SW480 (cell line): ENCODE measurements around the gene XYLT1.

Source experiments
- DNase-seq: peaks from one replicate; pipeline ENCODE4 v3.0.0-alpha.2; 2016; ENCODE audit warnings: low spot score

XYLT1 gene

DNA sequence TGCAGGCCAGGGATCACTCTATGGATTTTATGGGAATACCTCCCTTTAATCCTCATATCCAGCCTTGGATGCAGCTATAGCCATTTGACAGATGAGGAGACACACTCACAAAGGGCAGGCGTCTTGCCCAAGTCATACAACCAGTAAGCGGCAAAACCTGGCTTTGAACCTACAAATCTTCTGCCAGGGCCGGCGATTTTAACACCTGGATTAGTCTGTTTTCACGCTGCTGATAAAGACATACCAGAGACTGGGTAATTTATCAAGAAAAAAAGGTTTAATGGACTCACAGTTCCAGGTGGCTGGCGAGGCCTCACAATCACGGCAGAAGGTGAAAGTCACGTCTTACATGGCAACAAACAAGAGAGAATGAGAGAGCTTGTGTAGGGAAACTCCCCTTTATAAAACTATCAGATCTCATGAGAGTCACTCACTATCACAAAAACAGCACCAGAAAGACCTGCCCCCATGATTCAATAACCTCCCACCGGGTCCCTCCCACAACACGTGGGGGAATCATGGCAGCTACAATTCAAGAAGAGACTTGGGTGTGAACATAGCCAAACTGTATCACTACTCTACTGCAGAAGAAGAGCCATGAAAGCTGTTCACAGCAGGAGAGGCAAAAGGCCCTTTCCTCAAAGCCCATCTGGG is 67.5 kb downstream of the XYLT1 start:
- no peak for DNase-seq

DNA sequence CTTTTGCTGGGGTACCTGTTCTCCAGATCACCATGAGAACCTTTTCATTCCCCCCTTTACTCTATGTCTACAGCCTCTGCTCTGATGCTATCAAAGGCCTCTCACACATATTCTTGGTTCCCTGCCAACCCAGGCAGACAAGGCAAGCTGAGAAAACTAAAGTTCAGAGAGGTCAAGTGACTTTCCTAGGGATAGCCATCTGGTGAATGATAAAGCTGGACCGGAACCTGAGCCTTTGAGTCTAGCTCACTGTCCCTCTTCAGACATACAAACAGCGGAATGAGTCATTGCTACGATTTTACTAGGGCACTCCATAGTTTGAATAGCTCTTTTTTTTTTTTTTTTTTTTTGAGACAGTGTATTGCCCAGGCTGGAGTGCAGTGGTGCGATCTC is 73.3 kb downstream of the XYLT1 start:
- DNase-seq, result no peak

DNA sequence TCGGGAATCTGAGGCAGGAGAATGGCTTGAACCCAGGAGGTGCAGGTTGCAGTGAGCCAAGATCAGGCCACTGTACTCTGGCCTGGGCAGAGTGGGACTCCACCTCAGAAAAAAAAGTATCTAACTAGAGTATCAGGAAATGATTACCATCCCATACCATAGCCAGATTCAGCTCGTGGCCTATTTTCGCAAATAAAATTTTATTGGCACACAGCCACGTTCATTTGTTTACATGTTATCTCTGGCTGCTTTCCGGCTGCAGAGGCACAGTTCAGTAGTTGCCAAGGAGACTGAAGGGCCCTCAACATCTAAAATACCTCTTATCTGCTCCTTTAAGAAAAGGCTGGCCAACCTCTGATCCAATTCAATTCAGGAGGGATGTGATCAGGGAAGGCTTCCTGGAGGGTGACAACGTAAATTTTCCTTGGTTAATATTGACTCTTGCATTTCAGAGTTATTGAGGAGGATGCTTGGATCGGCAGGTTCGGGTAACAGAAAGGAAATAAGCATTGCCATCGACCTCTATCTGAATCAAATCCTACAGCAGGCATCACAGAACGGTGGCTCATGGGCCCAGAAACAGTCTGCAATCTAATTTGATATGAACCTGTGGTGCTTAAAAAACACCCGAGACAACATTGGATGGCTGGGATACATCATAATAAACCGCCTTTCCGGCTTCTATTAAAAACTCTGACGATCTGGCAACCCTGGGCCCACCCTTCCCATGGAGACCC is 73.8 kb downstream of the XYLT1 start:
- no peak for DNase-seq

DNA sequence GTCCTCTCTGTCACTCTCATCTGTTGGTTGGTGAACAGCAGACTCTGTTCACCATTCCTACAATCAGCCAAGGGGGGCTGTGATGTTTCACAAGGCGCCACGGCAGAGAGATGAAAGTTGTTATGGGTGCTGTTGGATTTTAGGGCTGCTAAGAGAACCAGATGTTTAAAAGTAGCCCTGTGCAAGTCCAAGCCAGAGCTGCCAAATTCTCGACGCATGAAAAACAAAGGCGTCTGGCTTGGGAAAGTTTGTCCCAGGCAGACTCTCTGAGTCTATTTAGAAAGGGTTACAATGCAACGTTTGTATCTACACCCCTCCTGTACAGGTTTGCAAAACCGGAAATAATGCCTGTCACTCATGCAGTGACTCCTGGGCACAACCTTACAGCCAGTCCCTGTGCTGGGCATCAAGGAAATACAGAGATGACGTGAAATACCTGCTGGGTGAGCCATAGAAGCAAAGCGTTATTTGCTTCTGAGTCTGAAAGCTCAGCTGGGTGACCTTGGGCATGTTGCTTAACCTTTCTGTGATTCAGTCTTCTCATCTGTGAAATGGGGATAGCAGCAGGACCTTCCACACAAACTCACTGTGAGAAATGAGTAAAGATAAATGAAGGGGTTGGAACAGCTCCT is 74.8 kb downstream of the XYLT1 start:
- no peak for DNase-seq

DNA sequence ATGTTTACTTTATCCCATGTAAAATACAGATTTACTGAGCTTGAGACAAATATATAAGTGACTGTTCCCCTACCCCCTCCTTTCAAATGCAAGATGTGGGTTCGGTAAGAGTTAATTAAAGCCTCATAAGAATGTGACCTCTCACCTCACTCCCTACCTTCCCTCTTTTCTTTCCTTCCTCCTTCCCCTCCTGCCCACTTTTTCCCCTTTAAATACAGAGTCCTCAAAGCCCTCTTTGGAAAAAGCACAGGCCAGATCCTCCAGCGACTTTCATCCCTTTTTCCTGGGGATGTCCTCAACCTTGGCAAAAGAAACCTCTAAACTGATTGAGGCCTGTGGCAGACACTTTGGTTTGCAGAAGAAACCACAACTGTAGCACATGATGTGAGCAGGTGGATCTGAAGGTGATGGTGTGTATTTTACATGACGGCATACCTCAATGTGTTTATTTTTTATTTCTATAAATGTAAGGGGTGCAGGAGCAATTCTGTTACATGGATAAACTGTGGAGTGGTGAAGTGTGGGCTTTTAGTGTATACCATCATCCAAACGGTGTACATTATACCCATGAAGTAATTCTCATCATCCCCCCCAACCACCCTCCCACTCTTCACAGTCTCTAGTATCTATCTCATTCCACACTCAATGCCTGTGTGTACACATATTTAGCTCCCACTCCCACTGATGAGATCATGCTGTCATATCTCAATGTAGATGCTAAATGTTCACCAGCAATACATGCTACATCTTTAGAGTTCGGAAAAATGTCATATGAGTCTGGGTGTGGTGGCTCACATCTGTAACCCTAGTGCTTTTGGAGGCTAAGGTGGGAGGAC is 77.7 kb downstream of the XYLT1 start:
- no peak for DNase-seq

DNA sequence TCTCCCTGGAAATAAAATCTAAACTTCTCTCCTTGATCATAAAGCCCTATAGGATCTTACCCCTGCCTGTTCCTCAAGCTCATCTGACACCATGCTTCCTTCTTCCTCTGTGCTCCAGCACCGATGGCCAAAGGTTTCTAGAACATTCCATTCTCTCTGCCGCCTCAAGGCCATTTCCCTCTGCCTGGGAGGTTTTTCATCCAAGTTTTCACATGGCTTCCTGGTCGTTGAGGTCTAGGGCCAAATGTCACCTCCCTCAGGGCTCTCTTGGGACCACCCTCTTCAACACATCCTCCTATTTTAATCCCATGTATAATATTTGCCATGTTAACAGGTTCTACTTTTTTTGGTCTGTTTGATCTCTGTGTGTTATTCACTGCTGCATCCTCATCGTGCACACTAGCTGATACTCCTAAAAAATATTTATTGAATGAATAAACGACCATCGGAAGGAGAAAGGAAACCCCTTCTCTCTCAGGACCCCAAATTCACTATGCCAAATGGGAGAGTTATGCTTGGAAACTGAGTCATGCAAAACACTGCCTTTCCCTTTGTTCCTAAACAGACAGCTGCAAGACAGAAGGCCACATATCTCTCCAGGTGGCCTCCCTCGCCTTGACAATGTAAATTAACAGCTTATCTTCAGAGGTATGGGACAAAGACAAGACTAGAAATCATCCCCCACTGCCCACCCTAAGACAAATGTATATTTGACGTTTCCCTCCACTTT is 78.5 kb downstream of the XYLT1 start:
- DNase-seq, result no peak

DNA sequence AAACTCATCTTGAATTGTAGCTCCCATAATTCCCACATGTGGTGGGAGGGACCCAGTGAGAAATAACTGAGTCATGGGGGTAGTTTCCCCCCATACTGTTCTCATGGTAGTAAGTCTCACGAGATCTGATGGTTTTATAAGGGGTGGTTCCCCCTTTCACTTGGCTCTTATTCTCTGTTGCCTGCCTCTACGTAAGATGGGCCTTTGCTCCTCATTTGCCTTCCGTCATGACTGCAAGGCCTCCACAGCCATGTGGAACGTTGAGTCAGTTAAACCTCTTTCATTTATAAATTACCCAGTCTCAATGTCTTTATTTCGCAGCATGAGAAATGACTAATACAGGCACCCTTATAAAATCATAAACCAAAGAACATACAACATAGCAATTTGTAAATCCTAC is 79.0 kb downstream of the XYLT1 start:
- no peak for DNase-seq

DNA sequence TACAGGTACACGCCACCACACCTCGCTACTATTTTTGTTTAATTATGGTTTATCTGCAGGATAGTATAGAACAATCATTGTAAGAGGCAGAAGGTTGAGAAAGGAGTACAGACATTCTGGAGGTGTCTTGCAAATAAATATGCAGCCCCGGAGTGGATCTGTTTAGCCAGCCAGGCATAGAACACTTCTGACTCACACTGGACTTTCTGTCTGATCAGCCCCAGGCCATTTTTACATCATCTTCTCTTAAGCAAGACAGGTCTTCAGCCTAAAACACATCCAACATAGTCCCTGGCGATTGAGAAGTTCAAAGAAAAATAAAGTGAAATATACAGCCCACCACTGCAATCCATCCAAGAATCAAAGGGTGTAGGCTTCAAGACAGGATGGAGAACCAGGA is 81.4 kb downstream of the XYLT1 start:
- no peak for DNase-seq

DNA sequence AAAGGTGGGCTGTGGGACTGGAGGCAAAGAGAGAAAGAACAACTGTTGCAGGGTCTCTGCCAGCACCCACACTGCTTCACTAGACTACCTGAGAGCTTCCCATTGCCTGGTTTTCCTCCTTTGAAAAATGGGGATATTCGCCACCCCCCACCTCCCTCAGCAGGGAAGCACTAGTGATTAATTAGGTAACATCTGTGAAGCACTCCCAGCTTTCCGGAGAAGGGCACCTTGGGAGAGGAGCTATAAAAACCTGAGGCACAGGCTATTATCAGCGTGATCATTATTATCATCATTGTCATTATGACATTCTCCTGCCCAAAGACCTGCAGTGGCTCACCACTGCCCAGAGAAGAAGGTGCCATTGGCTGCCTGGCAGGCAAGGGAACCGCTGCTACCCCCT is 83.5 kb downstream of the XYLT1 start:
- no peak for DNase-seq

DNA sequence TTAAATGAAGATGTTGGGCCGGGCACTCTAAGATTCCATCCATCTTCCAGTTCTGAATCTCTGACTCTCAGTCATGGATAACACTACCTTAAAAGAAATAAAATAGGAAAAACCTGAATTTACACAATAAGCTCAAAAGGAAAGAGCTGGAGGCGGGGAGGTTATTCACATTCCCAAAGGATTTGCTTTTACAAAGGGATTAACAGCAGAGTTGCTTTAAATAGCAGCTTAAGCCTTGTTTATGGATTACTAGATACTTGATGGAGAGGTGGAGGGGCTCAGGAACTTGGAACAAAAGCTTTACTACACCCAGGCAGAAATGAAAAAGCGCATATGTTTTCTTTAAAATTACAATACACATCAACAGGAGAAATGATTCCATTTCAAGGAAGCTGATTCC is 84.5 kb downstream of the XYLT1 start:
- DNase-seq, result no peak

DNA sequence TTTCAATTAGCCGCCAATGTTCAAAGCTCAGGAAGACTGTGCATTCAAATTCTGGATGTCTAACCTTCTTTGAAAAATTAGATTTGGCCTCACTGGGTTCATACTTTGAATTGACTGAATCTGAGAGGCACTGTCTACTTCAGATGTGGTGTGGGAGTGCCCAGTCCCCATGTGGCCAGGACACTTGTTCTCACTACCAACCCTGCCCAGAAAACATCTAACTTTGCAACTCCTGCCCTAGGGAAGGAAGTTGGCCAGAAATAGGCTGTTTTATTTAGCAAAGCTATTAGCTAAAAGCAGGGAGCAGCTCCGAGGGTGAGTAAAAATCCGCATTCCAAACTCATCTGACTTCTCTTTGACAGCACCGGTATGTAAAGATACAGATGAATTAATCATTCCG is 86.3 kb downstream of the XYLT1 start:
- DNase-seq, result no peak

DNA sequence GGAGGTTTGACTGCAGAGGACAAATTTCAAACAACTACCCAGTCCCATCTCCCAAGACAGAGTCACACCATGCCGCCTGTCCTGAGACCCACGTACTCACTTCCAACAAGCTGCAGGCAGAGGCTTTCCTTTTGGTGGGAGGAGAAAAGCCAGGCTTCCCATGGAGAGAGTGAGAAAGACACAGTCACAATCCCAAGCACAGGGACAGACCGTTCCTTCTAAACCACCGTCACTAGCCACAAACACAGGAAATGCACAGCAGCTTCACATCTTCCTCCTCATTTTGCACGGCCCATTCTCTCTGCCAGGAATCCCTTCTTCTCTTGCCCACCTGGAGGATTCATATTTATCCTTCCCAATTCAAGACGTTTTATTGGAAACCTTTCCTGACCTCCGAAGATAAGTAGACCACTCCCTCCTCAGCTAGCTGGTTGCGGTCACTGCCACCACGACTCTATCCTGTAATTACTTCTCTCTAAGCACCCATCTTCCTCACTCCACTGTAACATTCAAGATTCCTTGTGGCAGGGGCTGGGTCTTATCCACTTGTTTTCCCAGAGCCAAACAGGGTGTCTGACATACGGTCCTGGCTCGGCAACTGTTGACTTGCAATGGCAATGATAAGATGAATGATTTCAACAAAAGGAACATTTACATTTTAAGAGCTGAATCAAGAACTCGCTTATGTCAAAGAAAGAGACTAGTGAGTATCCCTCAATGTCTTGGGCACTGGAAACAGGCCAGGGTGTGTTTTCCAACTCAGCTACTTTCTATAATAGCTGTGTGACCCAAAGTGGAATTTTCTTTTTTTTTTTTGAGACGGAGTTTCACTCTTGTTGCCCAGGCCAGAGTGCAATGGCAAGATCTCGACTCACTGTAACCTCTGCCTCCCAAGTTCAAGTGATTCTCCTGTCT is 87.6 kb downstream of the XYLT1 start:
- DNase-seq, result no peak

DNA sequence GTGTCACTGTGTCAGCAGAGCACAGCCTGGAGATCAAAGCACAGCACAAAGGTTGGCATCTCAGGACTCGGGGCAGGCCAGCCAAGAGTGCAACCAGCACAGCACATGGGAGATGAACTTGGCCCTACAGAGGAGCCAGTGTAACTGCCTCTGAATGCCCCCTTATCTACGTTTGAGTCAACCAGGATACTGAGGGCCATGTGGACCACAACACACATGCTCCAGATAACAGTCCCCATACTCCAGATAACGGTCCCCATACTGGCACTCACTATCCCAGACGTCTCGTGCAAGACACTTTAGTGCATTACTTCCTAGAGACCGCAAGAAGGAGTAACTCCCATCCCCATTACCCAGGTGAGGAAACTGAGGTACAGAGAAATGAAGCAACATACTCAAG is 88.2 kb downstream of the XYLT1 start:
- no peak for DNase-seq

DNA sequence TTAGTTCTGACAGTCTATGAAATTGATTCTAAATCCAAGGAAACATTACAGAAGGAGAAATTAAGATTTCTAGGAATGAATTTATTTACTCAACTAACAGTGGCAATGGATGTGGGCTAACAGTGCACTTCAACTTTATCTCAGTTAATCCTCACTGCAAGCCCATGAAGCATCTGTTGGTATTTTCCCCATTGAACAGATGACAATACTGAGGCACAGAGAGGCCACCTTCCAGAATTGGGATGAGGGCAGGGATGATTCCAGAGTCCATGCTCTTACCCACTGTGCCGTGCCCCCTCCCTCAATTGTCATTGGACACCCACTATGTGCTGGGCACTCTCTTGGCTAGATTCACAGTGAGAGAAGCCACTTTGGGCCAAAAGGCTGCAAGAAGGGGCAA is 89.0 kb downstream of the XYLT1 start:
- no peak for DNase-seq

DNA sequence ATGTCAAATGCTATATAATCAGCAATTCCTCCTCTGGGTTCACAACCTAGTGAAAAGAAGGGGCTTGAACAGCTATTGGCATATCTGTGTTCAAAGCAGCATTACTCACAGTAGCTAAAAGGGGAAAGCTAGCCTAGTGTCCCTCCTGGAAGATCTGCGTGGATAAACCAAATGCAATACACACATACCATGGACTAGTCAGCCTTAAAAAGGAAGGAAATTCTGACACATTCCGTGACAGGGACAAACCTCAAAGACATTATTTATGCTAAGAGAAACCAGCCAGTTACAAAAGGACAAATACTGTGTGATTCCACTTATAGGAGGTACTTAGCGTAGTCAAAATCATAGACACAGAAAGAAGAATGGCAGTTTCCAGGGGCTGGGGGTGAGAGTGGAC is 90.1 kb downstream of the XYLT1 start:
- no peak for DNase-seq

DNA sequence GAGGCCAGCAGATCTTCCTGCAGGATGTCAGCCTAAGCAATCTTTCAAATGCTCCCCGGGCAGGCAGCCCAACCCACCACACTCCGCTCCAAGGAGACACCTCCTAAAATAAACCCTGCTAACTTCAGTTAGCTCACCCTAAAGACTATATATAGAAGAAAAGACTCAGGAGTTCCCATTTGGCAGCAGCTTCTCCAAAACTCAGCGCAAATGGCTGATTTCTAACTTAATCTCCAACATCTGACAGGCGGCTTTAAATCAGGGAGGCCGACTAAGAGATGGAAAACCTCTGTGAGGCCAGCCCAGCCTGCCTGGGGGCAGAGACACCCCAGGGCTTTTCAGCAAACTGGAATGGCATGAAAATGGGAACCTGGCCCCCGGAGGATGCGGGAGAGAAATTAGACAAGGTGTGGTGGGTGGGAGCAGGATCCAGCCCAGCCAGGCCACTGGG is 91.6 kb downstream of the XYLT1 start:
- DNase-seq, result no peak

DNA sequence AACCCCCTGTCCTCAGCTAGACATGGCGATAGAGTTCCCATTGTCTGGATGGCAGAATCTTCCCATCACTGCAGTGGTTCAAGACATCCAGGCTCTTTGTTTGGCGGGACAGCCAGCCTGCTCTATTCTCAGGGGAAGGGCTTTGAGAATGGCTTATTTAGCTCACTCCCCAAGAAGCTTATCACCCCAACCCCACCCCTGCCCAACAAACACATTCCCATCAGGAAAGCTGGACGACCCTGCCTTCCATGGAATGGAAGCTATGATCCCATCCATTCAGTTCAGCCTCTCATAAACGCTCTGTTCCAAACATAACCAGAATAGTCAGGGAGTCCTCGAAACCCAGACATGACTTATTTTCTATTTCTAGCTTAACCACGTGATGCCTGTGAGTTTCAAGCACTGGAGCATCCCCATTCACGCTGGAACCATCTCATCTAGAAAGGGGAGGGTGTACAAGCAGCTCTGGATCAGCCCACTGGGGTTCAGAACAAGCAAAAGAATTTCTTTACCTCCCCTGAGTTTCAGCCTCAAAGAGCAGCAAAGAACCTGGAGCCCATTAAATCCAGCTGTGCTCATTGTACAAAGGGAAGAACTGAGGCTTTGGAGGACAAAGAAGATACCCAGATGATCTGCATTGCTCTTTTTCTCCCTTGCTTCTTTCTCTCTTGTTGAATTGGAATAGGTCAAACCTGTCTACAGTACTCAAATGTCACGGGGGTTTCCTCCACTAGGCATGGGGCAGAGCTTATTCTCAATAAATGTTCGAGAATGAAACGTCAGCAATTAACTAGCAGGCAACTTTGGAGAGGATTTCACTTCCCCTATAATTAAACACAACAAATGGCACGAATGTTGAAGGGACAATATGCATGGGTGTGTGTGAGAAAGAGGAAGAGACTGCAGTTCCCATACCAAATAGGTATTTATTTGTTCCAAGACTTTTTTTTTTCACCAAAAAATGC is 93.1 kb downstream of the XYLT1 start:
- DNase-seq, result no peak

DNA sequence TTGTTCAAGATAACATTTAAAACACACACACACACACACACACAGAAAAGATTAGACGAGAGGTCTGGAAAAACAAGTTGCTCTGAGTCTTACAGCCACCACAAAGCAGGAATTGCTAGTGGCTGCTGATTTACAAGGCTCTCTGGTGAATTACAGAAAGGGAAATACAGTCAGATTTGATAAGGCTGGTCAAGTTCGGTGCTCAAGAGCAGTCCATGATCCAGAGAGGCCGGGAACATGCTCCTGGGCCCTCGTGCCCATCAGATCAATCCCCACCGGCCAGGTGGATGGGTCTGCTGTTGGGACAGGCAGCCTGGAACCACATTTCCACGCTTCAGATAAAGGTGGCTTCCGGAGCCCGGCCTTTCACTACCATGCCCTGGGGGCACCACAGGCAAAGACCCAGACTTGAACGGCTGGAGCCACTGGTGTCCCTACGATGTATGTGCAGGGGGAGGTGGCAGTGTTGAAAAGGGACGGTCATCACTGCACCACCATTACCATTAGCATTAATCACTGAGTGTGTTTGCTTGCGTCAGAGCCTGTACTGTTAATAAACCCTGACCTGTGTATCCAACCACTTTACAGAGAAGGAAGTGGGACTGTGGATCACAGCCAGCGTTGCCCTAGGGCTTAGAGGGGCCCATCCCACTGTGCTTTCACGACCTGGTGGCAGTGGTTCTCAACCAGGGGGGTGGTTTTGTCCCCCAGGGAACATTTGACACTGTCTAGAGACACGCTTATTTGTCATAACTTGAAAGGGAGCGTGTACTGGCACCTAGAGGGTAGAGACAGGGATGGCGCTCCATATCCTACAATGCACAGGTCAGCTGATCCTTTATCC is 95.1 kb downstream of the XYLT1 start:
- DNase-seq, result no peak
